ENCODE measurements around the gene PRR14L.
"Not testable (repeated sequence)": the region's sequence is repeated elsewhere in the genome, so short reads cannot be mapped to it uniquely, and the experiment has no call there.

Gene PRR14L

DNA sequence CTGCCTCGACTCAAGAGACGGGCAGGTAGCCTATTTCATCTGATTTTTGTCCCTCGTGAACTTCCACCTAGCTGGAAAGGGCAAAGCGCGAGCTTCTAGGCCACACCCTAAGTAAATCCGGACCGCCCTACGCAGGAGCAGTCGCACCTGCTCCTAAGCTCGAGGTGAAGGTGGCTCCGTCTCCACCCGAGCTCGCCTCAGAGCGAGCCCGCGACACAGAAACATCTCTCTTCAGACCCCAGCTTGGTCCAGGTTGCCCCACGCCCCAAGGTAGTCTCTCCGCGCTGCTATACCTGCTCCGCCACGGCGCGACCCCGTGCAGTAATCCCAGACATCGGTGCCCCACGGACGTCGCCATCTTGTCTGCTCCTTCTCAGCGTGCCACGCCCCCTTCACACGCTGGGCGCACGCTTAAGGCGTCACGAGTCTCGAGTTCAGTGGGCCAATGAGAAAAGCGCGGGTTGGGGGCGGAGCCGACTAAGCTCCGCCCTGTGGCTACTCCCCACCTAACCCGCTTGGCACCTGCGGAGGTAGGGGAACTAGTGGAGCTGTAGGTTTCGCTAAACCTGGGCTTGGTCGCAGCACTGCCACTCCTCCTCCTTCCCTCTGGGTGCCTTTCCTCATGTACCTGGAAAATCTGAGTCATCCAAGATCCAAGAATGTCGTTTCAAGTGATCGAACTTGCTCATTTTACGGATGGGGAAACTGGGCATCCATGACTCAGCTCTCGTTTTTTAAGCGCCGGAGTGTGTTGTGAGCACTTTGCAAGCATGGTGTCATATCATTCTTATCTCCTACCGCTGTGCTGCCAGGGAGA, 87.9 kb downstream of the PRR14L start, which contains the start of gene PISD:
Gene PISD, minus strand, starts transcription at position 365 of the 817 bp plus-strand sequence. Its CDS starts 7 bp downstream, at position 358.
- no peaks in the 10 kb centered on the region for H3K27me3 ChIP-seq (ENCODE audit: control insufficient read depth, insufficient read depth, low read length)
- H3K4me1 ChIP-seq (ENCODE audit: control insufficient read depth, insufficient read depth, low read length) = no peaks in the 10 kb centered on the region
- WGBS (ENCODE audit: insufficient coverage, insufficient read length) = no CpG with 5 or more reads among the region's 52 CpGs
- no peak within 1 kb of the TSS for H3K27ac ChIP-seq (ENCODE audit: low read length)
- no peaks in the 10 kb centered on the region for H3K36me3 ChIP-seq (ENCODE audit: control insufficient read depth, insufficient read depth, low read length)
- DNase-seq (ENCODE audit: low read depth, low spot score) = peak; percentile 92
- no peaks in the 10 kb centered on the region for H3K9me3 ChIP-seq (ENCODE audit: control insufficient read depth, insufficient read depth, low read length)
- peak within 1 kb of the TSS; percentile 89 for H3K4me3 ChIP-seq (ENCODE audit: low read length)

DNA sequence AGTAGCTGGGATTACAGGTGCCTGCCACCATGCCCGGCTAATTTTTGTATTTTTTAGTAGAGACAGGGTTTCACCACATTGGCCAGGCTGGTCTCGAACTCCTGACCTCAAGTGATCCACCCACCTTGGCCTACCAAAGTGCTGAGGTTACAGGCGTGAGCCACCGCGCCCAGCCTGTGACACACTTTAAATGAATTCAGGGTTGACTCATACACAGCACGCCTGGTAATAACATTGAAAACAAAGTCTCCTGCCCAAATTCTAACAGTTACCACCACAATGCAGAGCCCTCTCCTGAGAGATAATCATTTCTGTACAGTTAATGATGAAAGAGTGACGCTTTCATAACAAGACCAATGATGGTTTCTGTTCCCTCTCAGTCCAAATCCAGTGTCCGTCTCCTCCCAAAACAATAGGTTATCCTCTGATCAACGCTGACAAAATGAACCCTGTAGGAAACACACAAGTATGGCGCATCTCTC, 89.0 kb downstream of the PRR14L start:
- no CpG with 5 or more reads among the region's 10 CpGs for WGBS (ENCODE audit: insufficient coverage, insufficient read length)
- H3K4me1 ChIP-seq (ENCODE audit: control insufficient read depth, insufficient read depth, low read length); H3K9me3 ChIP-seq (ENCODE audit: control insufficient read depth, insufficient read depth, low read length); DNase-seq (ENCODE audit: low read depth, low spot score); H3K36me3 ChIP-seq (ENCODE audit: control insufficient read depth, insufficient read depth, low read length); H3K27me3 ChIP-seq (ENCODE audit: control insufficient read depth, insufficient read depth, low read length); H3K27ac ChIP-seq (ENCODE audit: low read length): not testable (repeated sequence)
- H3K4me3 ChIP-seq (ENCODE audit: low read length) = peak overlapping the region; percentile 89; the same call in 1 of the 2 replicates

DNA sequence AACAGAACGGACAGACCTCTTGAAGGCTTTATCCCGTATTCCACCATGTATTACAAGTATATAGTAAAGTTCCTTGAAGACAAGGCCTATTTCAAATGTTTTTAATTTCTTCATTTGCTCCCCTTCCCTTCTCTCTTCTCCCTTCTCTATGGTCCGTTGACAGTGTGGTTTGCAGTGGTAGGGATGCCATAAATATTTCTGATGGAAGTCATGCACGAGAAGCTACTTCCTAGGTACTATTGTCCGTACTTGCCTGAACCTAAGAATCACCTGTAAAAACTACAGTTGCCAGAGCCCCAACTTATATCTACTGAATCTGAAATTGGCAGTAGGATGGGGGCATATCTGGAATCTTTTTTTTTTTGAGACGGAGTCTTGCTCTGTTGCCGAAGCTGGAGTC, 90.7 kb downstream of the PRR14L start:
- Histone ChIP-seq H3K4me3 (ENCODE audit: low read length) (no peak overlapping the region), H3K36me3 (ENCODE audit: control insufficient read depth, insufficient read depth, low read length) (no peaks in the 10 kb centered on the region), H3K27ac (ENCODE audit: low read length) (no peak overlapping the region), H3K4me1 (ENCODE audit: control insufficient read depth, insufficient read depth, low read length) (no peaks in the 10 kb centered on the region), H3K27me3 (ENCODE audit: control insufficient read depth, insufficient read depth, low read length) (no peaks in the 10 kb centered on the region), H3K9me3 (ENCODE audit: control insufficient read depth, insufficient read depth, low read length) (no peaks in the 10 kb centered on the region)
- no CpG with 5 or more reads among the region's 7 CpGs for WGBS (ENCODE audit: insufficient coverage, insufficient read length)
- DNase-seq (ENCODE audit: low read depth, low spot score) = no peak

DNA sequence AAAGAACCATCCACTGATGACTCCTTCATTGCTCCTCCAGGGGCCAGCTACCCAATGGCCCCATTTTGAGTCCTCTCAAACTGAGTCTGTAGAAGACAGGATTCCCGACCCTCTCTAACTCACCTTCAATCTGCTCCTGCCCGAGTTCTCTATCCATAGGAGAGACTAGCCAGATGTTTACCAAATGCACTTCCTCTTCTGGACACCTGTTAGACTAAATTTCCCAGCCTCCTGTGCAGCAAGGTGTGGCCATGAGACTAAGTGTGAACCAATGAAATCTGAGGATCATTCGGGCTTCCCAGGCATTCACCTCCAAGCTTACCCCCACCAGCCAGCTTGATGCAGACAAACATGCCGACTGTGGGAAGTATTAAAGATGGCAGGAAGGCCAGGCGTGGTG, 95.5 kb downstream of the PRR14L start:
- DNase-seq (ENCODE audit: low read depth, low spot score) = no peak
- H3K4me3 ChIP-seq (ENCODE audit: low read length) = no peak overlapping the region
- H3K9me3 ChIP-seq (ENCODE audit: control insufficient read depth, insufficient read depth, low read length) = no peaks in the 10 kb centered on the region
- H3K4me1 ChIP-seq (ENCODE audit: control insufficient read depth, insufficient read depth, low read length) = no peaks in the 10 kb centered on the region
- H3K27ac ChIP-seq (ENCODE audit: low read length) = no peak overlapping the region
- no peaks in the 10 kb centered on the region for H3K36me3 ChIP-seq (ENCODE audit: control insufficient read depth, insufficient read depth, low read length)
- no CpG with 5 or more reads among the region's 5 CpGs for WGBS (ENCODE audit: insufficient coverage, insufficient read length)
- no peaks in the 10 kb centered on the region for H3K27me3 ChIP-seq (ENCODE audit: control insufficient read depth, insufficient read depth, low read length)

DNA sequence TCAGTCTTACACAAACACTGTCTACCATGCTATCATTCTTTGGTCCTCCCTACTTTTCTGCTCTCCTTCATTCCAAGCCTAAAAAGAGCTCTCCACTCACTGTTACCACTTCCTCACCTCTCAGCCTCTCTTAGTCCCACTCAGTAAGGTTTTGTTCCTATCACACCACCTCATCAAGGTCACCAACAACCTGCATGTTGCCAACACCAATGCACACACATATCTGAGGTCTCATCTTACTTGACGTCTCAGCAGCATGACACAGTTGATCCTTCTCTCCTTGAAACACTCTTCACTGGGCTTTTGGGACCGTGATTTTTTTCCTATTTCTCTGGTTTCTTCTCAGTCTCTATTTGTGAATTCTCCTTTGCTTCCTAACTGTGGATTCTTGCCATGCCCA, 96.0 kb downstream of the PRR14L start:
- no peak overlapping the region for H3K4me3 ChIP-seq (ENCODE audit: low read length)
- no peak overlapping the region for H3K27ac ChIP-seq (ENCODE audit: low read length)
- no CpG with 5 or more reads among the region's 2 CpGs for WGBS (ENCODE audit: insufficient coverage, insufficient read length)
- no peaks in the 10 kb centered on the region for H3K27me3 ChIP-seq (ENCODE audit: control insufficient read depth, insufficient read depth, low read length)
- DNase-seq (ENCODE audit: low read depth, low spot score) = no peak
- H3K36me3 ChIP-seq (ENCODE audit: control insufficient read depth, insufficient read depth, low read length) = no peaks in the 10 kb centered on the region
- no peaks in the 10 kb centered on the region for H3K4me1 ChIP-seq (ENCODE audit: control insufficient read depth, insufficient read depth, low read length)
- no peaks in the 10 kb centered on the region for H3K9me3 ChIP-seq (ENCODE audit: control insufficient read depth, insufficient read depth, low read length)

DNA sequence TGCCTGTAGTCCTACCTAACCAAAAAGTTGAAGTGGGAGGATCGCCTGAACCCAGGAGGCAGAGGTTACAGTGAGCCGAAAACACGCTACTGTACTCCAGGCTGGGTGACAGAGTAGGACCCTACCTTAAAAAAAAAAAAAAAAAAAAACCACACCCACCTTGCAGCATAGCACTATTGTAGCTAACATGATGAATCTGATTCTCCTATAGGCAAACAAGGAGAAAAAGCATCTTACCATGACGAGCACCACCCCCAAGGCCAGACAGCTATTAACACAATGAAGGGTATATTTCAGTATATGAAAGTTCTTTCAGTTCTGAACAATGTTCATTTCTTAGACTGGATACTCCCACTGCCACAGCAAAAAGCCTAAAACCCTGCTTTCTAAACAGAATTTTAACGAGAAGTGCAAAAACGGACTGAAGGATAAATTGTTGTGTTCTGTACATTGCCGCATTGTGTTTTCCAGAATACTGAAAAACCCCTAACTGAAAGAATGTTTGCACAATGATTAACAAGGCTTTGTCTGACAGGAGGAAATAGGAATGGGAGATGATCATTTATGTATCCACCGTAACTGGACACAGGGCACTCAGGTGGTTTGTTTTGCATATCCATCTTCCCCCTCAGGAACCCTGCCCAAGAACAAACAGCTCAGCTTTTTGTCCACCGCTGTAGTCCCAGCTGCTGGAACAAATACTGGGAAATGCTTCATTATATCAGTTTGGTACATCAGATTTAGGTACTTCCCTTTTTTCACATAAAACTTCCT, 96.8 kb downstream of the PRR14L start:
- H3K9me3 ChIP-seq (ENCODE audit: control insufficient read depth, insufficient read depth, low read length) = no peaks in the 10 kb centered on the region
- no peak for DNase-seq (ENCODE audit: low read depth, low spot score)
- no peaks in the 10 kb centered on the region for H3K27me3 ChIP-seq (ENCODE audit: control insufficient read depth, insufficient read depth, low read length)
- H3K27ac ChIP-seq (ENCODE audit: low read length) = no peak overlapping the region
- WGBS (ENCODE audit: insufficient coverage, insufficient read length) = no CpG with 5 or more reads among the region's 9 CpGs
- no peak overlapping the region for H3K4me3 ChIP-seq (ENCODE audit: low read length)
- no peaks in the 10 kb centered on the region for H3K36me3 ChIP-seq (ENCODE audit: control insufficient read depth, insufficient read depth, low read length)
- no peaks in the 10 kb centered on the region; the same call in 1 of the 2 replicates for H3K4me1 ChIP-seq (ENCODE audit: control insufficient read depth, insufficient read depth, low read length)

DNA sequence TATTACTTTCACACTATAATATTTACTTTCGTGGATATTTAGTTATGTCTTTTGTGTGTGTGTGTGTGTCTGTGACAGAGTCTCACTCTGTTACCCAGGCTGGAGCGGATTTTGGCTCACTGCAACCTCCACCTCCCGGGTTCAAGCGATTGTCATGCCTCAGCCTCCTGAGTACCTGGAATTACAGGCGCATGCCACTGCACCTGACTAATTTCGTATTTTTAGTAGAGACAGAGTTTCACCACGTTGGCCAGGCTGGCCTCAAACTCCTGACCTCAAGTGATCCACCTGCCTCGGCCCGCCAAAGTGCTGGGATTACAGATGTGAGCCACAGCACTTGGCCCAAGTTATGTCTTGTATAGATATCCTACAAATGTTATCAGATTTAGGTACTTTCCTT, 97.8 kb downstream of the PRR14L start:
- Histone ChIP-seq H3K4me1 (ENCODE audit: control insufficient read depth, insufficient read depth, low read length) (peaks cover 3% of the 10 kb centered on the region), H3K9me3 (ENCODE audit: control insufficient read depth, insufficient read depth, low read length) (no peaks in the 10 kb centered on the region), H3K36me3 (ENCODE audit: control insufficient read depth, insufficient read depth, low read length) (0 out of 2 replicates have a peak, but pooled peaks cover 5% of the 10 kb centered on the region), H3K27me3 (ENCODE audit: control insufficient read depth, insufficient read depth, low read length) (no peaks in the 10 kb centered on the region), H3K27ac (ENCODE audit: low read length) (no peak overlapping the region), H3K4me3 (ENCODE audit: low read length) (no peak overlapping the region)
- no CpG with 5 or more reads among the region's 9 CpGs for WGBS (ENCODE audit: insufficient coverage, insufficient read length)
- DNase-seq (ENCODE audit: low read depth, low spot score) = no peak

DNA sequence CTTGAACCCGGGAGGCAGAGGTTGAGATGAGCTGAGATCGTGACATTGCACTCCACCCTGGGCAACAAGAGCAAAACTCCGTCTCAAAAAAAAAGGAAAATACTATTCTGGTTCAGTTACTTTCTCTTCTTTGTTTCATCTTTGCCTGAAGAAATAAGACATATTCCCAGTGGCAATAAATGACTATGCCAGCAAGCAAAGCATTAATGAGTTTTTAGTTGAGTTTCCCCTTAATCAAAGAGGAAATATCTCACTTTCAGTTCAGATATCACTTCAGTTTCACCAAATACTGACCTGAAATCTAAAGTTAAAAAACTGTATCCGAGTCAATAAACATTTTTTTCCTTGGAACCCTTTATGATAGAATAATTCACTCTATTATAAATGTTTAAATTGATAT, 98.3 kb downstream of the PRR14L start:
- no peak overlapping the region for H3K4me3 ChIP-seq (ENCODE audit: low read length)
- 0 out of 2 replicates have a peak, but pooled peaks cover 5% of the 10 kb centered on the region for H3K36me3 ChIP-seq (ENCODE audit: control insufficient read depth, insufficient read depth, low read length)
- no peak for DNase-seq (ENCODE audit: low read depth, low spot score)
- H3K27ac ChIP-seq (ENCODE audit: low read length) = no peak overlapping the region
- WGBS (ENCODE audit: insufficient coverage, insufficient read length) = no CpG with 5 or more reads among the region's 4 CpGs
- H3K4me1 ChIP-seq (ENCODE audit: control insufficient read depth, insufficient read depth, low read length) = peaks cover 3% of the 10 kb centered on the region
- no peaks in the 10 kb centered on the region for H3K27me3 ChIP-seq (ENCODE audit: control insufficient read depth, insufficient read depth, low read length)
- H3K9me3 ChIP-seq (ENCODE audit: control insufficient read depth, insufficient read depth, low read length) = no peaks in the 10 kb centered on the region

DNA sequence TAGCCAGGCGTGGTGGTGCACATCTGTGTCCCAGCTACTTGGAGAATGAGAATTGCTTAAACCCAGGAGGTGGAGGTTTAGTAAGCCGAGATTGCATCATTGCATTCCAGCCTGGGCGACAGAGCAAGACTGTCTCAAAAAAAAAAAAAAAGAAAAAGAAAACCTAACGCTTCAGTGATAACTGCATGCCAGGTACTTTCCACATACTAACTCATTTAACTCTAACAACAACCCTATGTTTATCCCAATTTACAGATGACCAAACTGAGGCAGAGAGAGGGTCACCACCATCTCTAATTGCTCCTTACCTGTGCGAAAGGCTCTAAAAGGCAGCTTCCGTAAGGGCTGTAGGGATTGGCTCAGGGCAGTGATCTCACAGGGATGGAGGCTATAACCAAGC, 99.5 kb downstream of the PRR14L start:
- Histone ChIP-seq H3K36me3 (ENCODE audit: control insufficient read depth, insufficient read depth, low read length) (0 out of 2 replicates have a peak, but pooled peaks cover 5% of the 10 kb centered on the region), H3K27ac (ENCODE audit: low read length) (no peak overlapping the region), H3K4me3 (ENCODE audit: low read length) (no peak overlapping the region), H3K9me3 (ENCODE audit: control insufficient read depth, insufficient read depth, low read length) (no peaks in the 10 kb centered on the region), H3K4me1 (ENCODE audit: control insufficient read depth, insufficient read depth, low read length) (peaks cover 3% of the 10 kb centered on the region), H3K27me3 (ENCODE audit: control insufficient read depth, insufficient read depth, low read length) (no peaks in the 10 kb centered on the region)
- no CpG with 5 or more reads among the region's 6 CpGs for WGBS (ENCODE audit: insufficient coverage, insufficient read length)
- DNase-seq (ENCODE audit: low read depth, low spot score) = no peak

DNA sequence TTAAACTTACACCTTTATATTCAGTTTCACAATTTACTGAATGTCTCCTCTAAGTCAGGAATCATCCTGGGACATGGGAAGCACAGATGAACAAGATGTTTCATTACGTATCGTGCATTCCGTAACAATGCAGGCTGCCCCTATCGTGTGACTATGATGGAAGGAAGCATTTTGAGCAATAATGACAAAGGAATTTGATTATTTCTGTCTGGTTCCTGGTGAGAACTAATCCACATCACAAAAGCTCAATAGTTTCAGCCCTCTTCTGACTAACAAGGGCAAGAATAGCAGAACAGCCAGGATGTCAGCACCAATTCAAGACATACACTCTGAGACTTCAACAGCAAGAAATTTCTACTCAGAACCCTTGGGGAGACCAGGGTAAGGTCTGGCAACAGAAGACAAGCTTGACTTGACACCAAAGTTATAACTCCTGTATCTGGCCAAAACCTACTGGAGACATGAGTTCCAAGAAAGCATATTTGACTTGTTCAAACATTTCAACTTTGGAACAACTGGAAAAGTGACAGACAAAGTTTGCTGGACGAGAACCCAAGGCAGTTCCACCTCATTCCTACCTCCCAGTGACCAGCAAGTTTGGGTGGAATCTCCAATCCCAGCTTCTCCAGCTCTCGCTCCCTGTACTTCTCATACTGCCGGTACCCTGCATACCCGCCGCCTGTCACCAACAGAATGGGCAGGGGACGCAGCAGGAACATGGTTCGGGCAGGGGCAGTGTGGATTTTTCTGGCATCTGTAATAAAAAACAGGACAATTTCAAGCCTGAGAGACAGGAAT, 102.2 kb downstream of the PRR14L start:
- Histone ChIP-seq H3K4me1 (ENCODE audit: control insufficient read depth, insufficient read depth, low read length) (peaks cover 3% of the 10 kb centered on the region), H3K4me3 (ENCODE audit: low read length) (no peak overlapping the region), H3K27ac (ENCODE audit: low read length) (no peak overlapping the region), H3K27me3 (ENCODE audit: control insufficient read depth, insufficient read depth, low read length) (no peaks in the 10 kb centered on the region), H3K9me3 (ENCODE audit: control insufficient read depth, insufficient read depth, low read length) (no peaks in the 10 kb centered on the region), H3K36me3 (ENCODE audit: control insufficient read depth, insufficient read depth, low read length) (peaks cover 5% of the 10 kb centered on the region; the same call in 1 of the 2 replicates)
- WGBS (ENCODE audit: insufficient coverage, insufficient read length) = no CpG with 5 or more reads among the region's 11 CpGs
- no peak for DNase-seq (ENCODE audit: low read depth, low spot score)

Data from iPS DF 6.9 (cell line).